ENCODE results near the gene C10orf90. TPM values are rescaled to one million over a fixed set of nuclear protein-coding genes. Genes with fewer than 3 reads are reported as not detected.

Gene C10orf90
- total and polyA plus RNA-seq, 2 donors (not counting 3 experiments of a cell fraction or from before 2014, with no cell fraction given): not detected

DNA sequence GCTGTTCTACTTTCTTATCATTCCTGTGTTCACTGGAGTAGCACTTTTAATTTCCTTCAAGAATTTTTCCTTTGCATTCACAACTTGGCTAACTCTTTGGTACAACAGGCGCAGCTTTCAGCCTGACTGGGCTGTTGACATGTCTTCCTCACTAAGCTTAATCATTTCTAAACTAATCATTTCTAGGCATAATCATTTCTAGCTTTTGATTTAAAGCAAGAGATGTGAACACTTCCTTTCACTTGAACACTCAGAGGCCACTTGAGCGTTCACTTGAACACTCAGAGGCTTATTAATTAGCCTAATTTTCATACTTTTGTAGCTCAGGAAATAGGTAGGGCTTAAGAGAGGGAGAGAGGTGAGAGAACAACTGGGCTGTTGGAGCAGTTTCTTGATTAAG, 15.9 kb downstream of the C10orf90 start:
- H3K4me3 ChIP-seq (replicated peaks in 1 of 3; ENCODE audit: insufficient read depth in 1 of 3, low read depth in 1 of 3, low read length in 3 of 3): no peak overlapping the region
- no TSS peak for BruUV-seq (replicated peaks)

DNA sequence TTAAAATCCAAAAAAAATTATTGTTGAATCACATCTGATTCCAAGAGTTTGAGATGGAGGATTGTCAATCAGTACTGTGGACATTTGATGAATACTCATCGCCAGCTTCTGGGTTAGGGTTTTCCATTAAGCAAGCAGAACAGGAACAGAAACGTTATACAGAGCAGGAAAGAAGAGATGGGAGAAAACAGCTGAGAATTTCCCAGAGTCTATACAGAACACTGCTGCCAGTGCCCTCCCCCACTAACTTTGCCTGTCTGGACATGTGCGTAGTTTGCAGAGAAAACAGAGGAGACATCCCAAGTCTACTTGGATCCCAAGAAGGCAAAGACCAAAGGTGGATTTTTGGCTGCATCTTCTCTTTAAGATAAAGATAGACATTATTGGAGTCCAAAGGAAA, 19.0 kb downstream of the C10orf90 start:
- intact Hi-C loops (cut with micrococcal nuclease) (no loop called here), dilution Hi-C loops (cut with MboI; ENCODE audit: extremely low pct_ligation_motif_present, low sequenced_read_pairs) (no loop called here)
- no peaks in the 10 kb centered on the region for H4K20me1 ChIP-seq (replicated peaks; ENCODE audit: control insufficient read depth, extremely low read depth, insufficient read depth, low read length)
- TF ChIP-seq EZH2 (IDR thresholded peaks at IDR 0.05; ENCODE audit: borderline replicate concordance, low read depth, low read length, severe bottlenecking) (no peak), JUN (IDR thresholded peaks at IDR 0.05; ENCODE audit: borderline replicate concordance, insufficient read depth, insufficient read length, low read depth) (no peak), GATA2 (IDR thresholded peaks at IDR 0.05; ENCODE audit: insufficient read depth, insufficient read length, low read depth, low read length) (no peak), MYC (IDR thresholded peaks at IDR 0.05; ENCODE audit: low read depth, low read length) (no peak), POLR2A (IDR thresholded peaks at IDR 0.05; ENCODE audit: low read depth, low read length) (no peak), FOS (IDR thresholded peaks at IDR 0.05; ENCODE audit: borderline replicate concordance, insufficient read depth, low read length) (no peak), POLR2AphosphoS5 (IDR thresholded peaks at IDR 0.05; ENCODE audit: insufficient read depth, low read depth, low read length) (no peak)
- TF ChIP-seq, protein P1, sequence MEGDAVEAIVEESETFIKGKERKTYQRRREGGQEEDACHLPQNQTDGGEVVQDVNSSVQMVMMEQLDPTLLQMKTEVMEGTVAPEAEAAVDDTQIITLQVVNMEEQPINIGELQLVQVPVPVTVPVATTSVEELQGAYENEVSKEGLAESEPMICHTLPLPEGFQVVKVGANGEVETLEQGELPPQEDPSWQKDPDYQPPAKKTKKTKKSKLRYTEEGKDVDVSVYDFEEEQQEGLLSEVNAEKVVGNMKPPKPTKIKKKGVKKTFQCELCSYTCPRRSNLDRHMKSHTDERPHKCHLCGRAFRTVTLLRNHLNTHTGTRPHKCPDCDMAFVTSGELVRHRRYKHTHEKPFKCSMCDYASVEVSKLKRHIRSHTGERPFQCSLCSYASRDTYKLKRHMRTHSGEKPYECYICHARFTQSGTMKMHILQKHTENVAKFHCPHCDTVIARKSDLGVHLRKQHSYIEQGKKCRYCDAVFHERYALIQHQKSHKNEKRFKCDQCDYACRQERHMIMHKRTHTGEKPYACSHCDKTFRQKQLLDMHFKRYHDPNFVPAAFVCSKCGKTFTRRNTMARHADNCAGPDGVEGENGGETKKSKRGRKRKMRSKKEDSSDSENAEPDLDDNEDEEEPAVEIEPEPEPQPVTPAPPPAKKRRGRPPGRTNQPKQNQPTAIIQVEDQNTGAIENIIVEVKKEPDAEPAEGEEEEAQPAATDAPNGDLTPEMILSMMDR (IDR thresholded peaks at IDR 0.05; ENCODE audit: extremely low read depth in 1 of 2, insufficient read depth in 1 of 2, low read depth in 1 of 2, low read length in 2 of 2): no peak
- TF ChIP-seq, protein P2, sequence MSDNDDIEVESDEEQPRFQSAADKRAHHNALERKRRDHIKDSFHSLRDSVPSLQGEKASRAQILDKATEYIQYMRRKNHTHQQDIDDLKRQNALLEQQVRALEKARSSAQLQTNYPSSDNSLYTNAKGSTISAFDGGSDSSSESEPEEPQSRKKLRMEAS (IDR thresholded peaks at IDR 0.05; ENCODE audit: insufficient read depth, insufficient read length): no peak
- no peak overlapping the region for H3K4me2 ChIP-seq (ENCODE audit: insufficient read depth, low read length)
- no peak overlapping the region for H2AFZ ChIP-seq (ENCODE audit: low read depth, low read length)
- ChIA-PET CTCF (no interaction called here), POLR2A (no interaction called here)
- H3K36me3 ChIP-seq (ENCODE audit: control insufficient read depth in 2 of 2, extremely low read depth in 1 of 2, insufficient read depth in 2 of 2, low read length in 2 of 2): no peaks in the 10 kb centered on the region
- peaks cover 2% of the 10 kb centered on the region for H3K9me3 ChIP-seq (replicated peaks; ENCODE audit: control insufficient read depth, insufficient read depth, low read length)
- H3K4me1 ChIP-seq (ENCODE audit: control insufficient read depth, extremely low read depth, insufficient read depth, low read length): no peaks in the 10 kb centered on the region
- H3K27me3 ChIP-seq (ENCODE audit: control insufficient read depth in 2 of 2, insufficient read depth in 2 of 2, low read length in 2 of 2): no peaks in the 10 kb centered on the region
- H3K79me2 ChIP-seq (ENCODE audit: control insufficient read depth, insufficient read depth, low read length): no peaks in the 10 kb centered on the region
- no peak overlapping the region for H3K9ac ChIP-seq (replicated peaks; ENCODE audit: extremely low read depth, insufficient read depth, low read length)
- H3K9me1 ChIP-seq (replicated peaks; ENCODE audit: control insufficient read depth, extremely low read depth, insufficient read depth, low read length): no peaks in the 10 kb centered on the region
- BruUV-seq (replicated peaks): no TSS peak
- no peak overlapping the region for H3K4me3 ChIP-seq (replicated peaks in 1 of 3; ENCODE audit: insufficient read depth in 1 of 3, low read depth in 1 of 3, low read length in 3 of 3)
- H3K27ac ChIP-seq (ENCODE audit: insufficient read depth, low read depth, low read length): no peak overlapping the region
- no peak for FAIRE-seq
- no peak for DNase-seq (ENCODE audit: low read depth, low spot score)

More for the DNA sequence above, 15.9 kb downstream of the C10orf90 start:
- no peaks in the 10 kb centered on the region for H3K4me1 ChIP-seq (ENCODE audit: control insufficient read depth, extremely low read depth, insufficient read depth, low read length)
- no peaks in the 10 kb centered on the region for H3K36me3 ChIP-seq (ENCODE audit: control insufficient read depth in 2 of 2, extremely low read depth in 1 of 2, insufficient read depth in 2 of 2, low read length in 2 of 2)
- ChIA-PET POLR2A (no interaction called here), CTCF (no interaction called here)
- H3K9ac ChIP-seq (replicated peaks; ENCODE audit: extremely low read depth, insufficient read depth, low read length): no peak overlapping the region
- dilution Hi-C loops (cut with MboI; ENCODE audit: extremely low pct_ligation_motif_present, low sequenced_read_pairs): no loop called here
- DNase-seq (ENCODE audit: low read depth, low spot score) (no peak), FAIRE-seq (no peak)
- peaks cover 2% of the 10 kb centered on the region for H3K9me3 ChIP-seq (replicated peaks; ENCODE audit: control insufficient read depth, insufficient read depth, low read length)
- H2AFZ ChIP-seq (ENCODE audit: low read depth, low read length): no peak overlapping the region
- H4K20me1 ChIP-seq (replicated peaks; ENCODE audit: control insufficient read depth, extremely low read depth, insufficient read depth, low read length): no peaks in the 10 kb centered on the region
- no peak overlapping the region for H3K27ac ChIP-seq (ENCODE audit: insufficient read depth, low read depth, low read length)
- H3K79me2 ChIP-seq (ENCODE audit: control insufficient read depth, insufficient read depth, low read length): no peaks in the 10 kb centered on the region
- no peaks in the 10 kb centered on the region for H3K27me3 ChIP-seq (ENCODE audit: control insufficient read depth in 2 of 2, insufficient read depth in 2 of 2, low read length in 2 of 2)
- TF ChIP-seq, protein P2 (IDR thresholded peaks at IDR 0.05; ENCODE audit: insufficient read depth, insufficient read length): no peak
- TF ChIP-seq, protein P1 (IDR thresholded peaks at IDR 0.05; ENCODE audit: extremely low read depth in 1 of 2, insufficient read depth in 1 of 2, low read depth in 1 of 2, low read length in 2 of 2): no peak
- TF ChIP-seq MYC (IDR thresholded peaks at IDR 0.05; ENCODE audit: low read depth, low read length): no peak
- no peak overlapping the region for H3K4me2 ChIP-seq (ENCODE audit: insufficient read depth, low read length)
- no peaks in the 10 kb centered on the region for H3K9me1 ChIP-seq (replicated peaks; ENCODE audit: control insufficient read depth, extremely low read depth, insufficient read depth, low read length)
- intact Hi-C loops (cut with micrococcal nuclease): no loop called here
